ENCODE results near the gene CDYL. TPM values are rescaled to one million over a fixed set of nuclear protein-coding genes. Genes with fewer than 3 reads are reported as not detected.

The CDYL gene
- total RNA-seq (2022; extraction: Qiagen RNA extraction) = 19.1 to 26.1 TPM (median 21.6 TPM) in 5 replicates

GRCh38 chr6:4776131-4776492, at the start of gene CDYL:
TSS of gene CDYL (plus strand) at chr6:4776404. CDS start at chr6:4776784, 380 bp downstream.

GRCh38 chr6:5003604-5004372, 227.6 kb downstream of the CDYL start, which contains the start of gene RPP40:
TSS of gene RPP40 (minus strand) at chr6:5004037. CDS start at chr6:5004002, 35 bp downstream.

Other genes with a start within 250 kb of the CDYL start
- 21.4 to 30.5 TPM (median 24.5 TPM) in 5 replicates for gene RPP40, start 227.6 kb downstream of the CDYL start, total RNA-seq (2022; extraction: Qiagen RNA extraction)

Data from A549 treated with dexamethasone at 1 μM for 4 hours (cell line).